HepG2 (cell line): Measurements from ENCODE around the gene RNPEPL1. TPM values are rescaled to one million over a fixed set of nuclear protein-coding genes. Genes with fewer than 3 reads are reported as not detected.

ENCODE experiments used
- CEBPB ChIP-seq: IDR thresholded peaks from 2 replicates; pipeline ENCODE4 v1.6.1; 2011; ENCODE audit warnings: low read depth, low read length, improper control_type of control experiment, borderline replicate concordance
- FOXM1 ChIP-seq: sonication (generic); formaldehyde crosslinking; IDR thresholded peaks from 2 replicates; pipeline ENCODE4 v1.5.0; 2020; ENCODE audit warnings: missing genetic modification reagents
- HNF4A ChIP-seq: sonication (generic); formaldehyde crosslinking; IDR thresholded peaks from 2 replicates; pipeline ENCODE4 v1.4.0; 2020; ENCODE audit warnings: missing genetic modification reagents
- KAT7 ChIP-seq: IDR thresholded peaks from 2 replicates; pipeline ENCODE4 v1.6.1; 2018; ENCODE audit warnings: borderline replicate concordance, missing compliant biosample characterization
- KDM3A ChIP-seq: IDR thresholded peaks from 2 replicates; pipeline ENCODE4 v1.6.1; 2018; ENCODE audit warnings: low read depth, missing compliant biosample characterization
- NFYB ChIP-seq: sonication (generic); formaldehyde crosslinking; IDR thresholded peaks from 2 replicates; pipeline ENCODE4 v1.4.0; 2020; ENCODE audit warnings: missing genetic modification reagents
- SRSF1 ChIP-seq: fragments of 200-400 bp; formaldehyde crosslinking; optimal IDR thresholded peaks from 2 replicates; pipeline ENCODE3; 2017; ENCODE audit warnings: mild to moderate bottlenecking, low read depth, low read length, moderate library complexity
- SRY ChIP-seq: sonication (generic); formaldehyde crosslinking; IDR thresholded peaks from 2 replicates; pipeline ENCODE4 v1.8.0; 2022; ENCODE audit warnings: mild to moderate bottlenecking, missing genetic modification reagents
- TBX2 ChIP-seq: sonication (generic); formaldehyde crosslinking; IDR thresholded peaks from 2 replicates; pipeline ENCODE4 v1.5.0; 2020; ENCODE audit warnings: missing genetic modification reagents, mild to moderate bottlenecking, borderline replicate concordance
- ZNF282 ChIP-seq: fragments of 450-650 bp; IDR thresholded peaks from 2 replicates; pipeline ENCODE4 v1.6.1; 2018; ENCODE audit not compliant: partially characterized antibody
- ZNF30 ChIP-seq: sonication (generic); formaldehyde crosslinking; IDR thresholded peaks from 2 replicates; pipeline ENCODE4 v1.5.0; 2020; ENCODE audit warnings: mild to moderate bottlenecking, missing genetic modification reagents
- ZNF33A ChIP-seq: sonication (generic); formaldehyde crosslinking; IDR thresholded peaks from 2 replicates; pipeline ENCODE4 v1.5.1; 2020; ENCODE audit warnings: missing genetic modification reagents, mild to moderate bottlenecking, moderate library complexity, borderline replicate concordance
- ZNF766 ChIP-seq: sonication (generic); formaldehyde crosslinking; IDR thresholded peaks from 2 replicates; pipeline ENCODE4 v1.5.0; 2020; ENCODE audit warnings: missing genetic modification reagents, borderline replicate concordance
- ZNF776 ChIP-seq: sonication (generic); formaldehyde crosslinking; IDR thresholded peaks from 2 replicates; pipeline ENCODE4 v1.4.0; 2020; ENCODE audit warnings: mild to moderate bottlenecking, missing genetic modification reagents
- polyA plus RNA-seq, 8 experiments: library from polyadenylated mRNA; depleted of rRNA in 3 of 8; stranded (reverse) in 7 of 8; unstranded in 1 of 8; fragments of >200 nt; fragmentation: Illumina TruSeq in 4 of 8; extraction: Trizol in 4 of 8; gene quantifications; 2 replicates each; pipeline versions ENCODE4 v1.2.1 to v1.2.3, GENCODE V29; 2011 to 2016; ENCODE audit warnings: low read depth in 4 of 8, missing spikeins in 1 of 8, mixed read lengths in 1 of 8; ENCODE audit not compliant: insufficient read depth in 1 of 8
- total RNA-seq, 5 experiments: library from RNA; depleted of rRNA; stranded (reverse); fragments of >200 nt; fragmentation: Illumina TruSeq; extraction: Trizol; gene quantifications; 2 replicates each; pipeline ENCODE4 v1.2.3, GENCODE V29; 2016; ENCODE audit warnings: low read depth in 1 of 5
- TF ChIP-seq, protein P1 (sequence below): sonication (generic); formaldehyde crosslinking; IDR thresholded peaks from 2 replicates; pipeline ENCODE4 v1.5.0; 2020; ENCODE audit warnings: mild to moderate bottlenecking, missing genetic modification reagents
- TF ChIP-seq, protein P2 (sequence below): sonication (generic); formaldehyde crosslinking; IDR thresholded peaks from 2 replicates; pipeline ENCODE4 v1.4.0; 2020; ENCODE audit warnings: low read depth, missing genetic modification reagents
- TF ChIP-seq, protein P3 (sequence below): sonication (generic); formaldehyde crosslinking; IDR thresholded peaks from 2 replicates; pipeline ENCODE4 v1.8.1; 2023; ENCODE audit warnings: mild to moderate bottlenecking, moderate library complexity, missing genetic modification reagents
- TF ChIP-seq, protein P4 (sequence below): sonication (generic); formaldehyde crosslinking; IDR thresholded peaks from 2 replicates; pipeline ENCODE4 v1.5.0; 2020; ENCODE audit warnings: missing genetic modification reagents
- TF ChIP-seq, protein P5 (sequence below): sonication (generic); formaldehyde crosslinking; IDR thresholded peaks from 2 replicates; pipeline ENCODE4 v1.8.0; 2022; ENCODE audit warnings: missing genetic modification reagents, low read depth, mild to moderate bottlenecking, borderline replicate concordance

Gene RNPEPL1
- total and polyA plus RNA-seq, 2 of the 13 experiments (the other 11 are each of a cell fraction or from before 2014, with no cell fraction given), result 13.0 to 18.0 TPM

DNA sequence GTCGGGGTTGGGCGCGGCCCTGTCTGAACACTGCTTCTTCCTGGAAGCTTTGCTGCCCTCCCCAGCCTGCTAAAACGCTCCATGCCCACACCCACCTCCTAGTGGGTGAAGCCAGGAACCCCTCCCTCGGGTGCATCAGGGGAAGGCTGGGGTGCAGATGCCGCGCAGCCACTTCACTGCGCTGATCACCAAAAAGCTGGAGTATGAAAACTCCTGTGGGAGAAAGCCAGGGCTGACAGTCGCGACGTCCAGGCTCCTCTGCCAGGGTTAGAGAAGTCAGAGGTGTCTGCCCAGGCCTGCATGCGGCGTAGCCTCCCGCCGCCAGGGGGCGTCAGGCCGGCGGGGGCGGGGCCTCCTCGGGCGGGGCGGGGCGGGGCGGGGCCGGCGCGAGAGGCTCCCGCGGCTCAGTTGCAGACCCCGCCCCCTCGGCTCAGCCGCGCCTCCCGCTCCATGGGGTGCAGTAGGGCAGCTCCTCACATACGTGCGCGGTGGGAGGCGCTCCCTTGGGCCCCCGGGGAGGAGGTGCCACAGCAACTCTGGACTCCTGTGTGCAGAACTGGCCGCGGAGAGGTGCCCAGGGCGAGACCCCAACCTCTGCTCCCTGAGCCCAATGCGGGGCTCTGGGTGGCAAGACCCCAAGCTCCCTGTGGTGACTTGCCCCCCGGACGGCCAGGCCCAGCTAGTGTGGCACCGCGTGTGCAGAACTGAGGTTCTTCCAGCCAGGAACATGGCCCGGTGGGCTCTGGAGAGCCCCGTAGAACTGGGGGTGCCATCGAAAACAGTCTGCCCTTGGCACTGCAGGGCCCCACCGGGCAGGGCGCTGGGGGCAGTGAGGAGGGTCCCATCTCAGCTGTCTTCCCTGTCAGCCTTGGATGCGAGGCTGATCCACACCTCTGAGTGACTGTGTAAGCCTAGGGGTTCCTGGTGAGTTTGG, 1.8 kb upstream of the RNPEPL1 start (continued):
- TF ChIP-seq TBX2 (CRISPR knock-in tag) (peak; percentile 11; the same call in 1 of the 2 replicates), HNF4A (CRISPR knock-in tag) (no peak), NFYB (CRISPR knock-in tag) (peak; percentile 45; the same call in 1 of the 2 replicates), ZNF282 (no peak), ZNF33A (CRISPR knock-in tag) (no peak), CEBPB (no peak), KAT7 (no peak), FOXM1 (CRISPR knock-in tag) (no peak), SRSF1 (peak; percentile 66), ZNF766 (no peak), ZNF776 (CRISPR knock-in tag) (no peak; the same call in 1 of the 2 replicates), SRY (CRISPR knock-in tag) (peak; percentile 17; the same call in 1 of the 2 replicates), ZNF30 (no peak), KDM3A (CRISPR knock-in tag) (no peak)
- TF ChIP-seq, protein P1, sequence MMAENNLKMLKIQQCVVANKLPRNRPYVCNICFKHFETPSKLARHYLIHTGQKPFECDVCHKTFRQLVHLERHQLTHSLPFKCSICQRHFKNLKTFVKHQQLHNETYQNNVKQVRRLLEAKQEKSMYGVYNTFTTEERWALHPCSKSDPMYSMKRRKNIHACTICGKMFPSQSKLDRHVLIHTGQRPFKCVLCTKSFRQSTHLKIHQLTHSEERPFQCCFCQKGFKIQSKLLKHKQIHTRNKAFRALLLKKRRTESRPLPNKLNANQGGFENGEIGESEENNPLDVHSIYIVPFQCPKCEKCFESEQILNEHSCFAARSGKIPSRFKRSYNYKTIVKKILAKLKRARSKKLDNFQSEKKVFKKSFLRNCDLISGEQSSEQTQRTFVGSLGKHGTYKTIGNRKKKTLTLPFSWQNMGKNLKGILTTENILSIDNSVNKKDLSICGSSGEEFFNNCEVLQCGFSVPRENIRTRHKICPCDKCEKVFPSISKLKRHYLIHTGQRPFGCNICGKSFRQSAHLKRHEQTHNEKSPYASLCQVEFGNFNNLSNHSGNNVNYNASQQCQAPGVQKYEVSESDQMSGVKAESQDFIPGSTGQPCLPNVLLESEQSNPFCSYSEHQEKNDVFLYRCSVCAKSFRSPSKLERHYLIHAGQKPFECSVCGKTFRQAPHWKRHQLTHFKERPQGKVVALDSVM, result no peak
- TF ChIP-seq, protein P2, sequence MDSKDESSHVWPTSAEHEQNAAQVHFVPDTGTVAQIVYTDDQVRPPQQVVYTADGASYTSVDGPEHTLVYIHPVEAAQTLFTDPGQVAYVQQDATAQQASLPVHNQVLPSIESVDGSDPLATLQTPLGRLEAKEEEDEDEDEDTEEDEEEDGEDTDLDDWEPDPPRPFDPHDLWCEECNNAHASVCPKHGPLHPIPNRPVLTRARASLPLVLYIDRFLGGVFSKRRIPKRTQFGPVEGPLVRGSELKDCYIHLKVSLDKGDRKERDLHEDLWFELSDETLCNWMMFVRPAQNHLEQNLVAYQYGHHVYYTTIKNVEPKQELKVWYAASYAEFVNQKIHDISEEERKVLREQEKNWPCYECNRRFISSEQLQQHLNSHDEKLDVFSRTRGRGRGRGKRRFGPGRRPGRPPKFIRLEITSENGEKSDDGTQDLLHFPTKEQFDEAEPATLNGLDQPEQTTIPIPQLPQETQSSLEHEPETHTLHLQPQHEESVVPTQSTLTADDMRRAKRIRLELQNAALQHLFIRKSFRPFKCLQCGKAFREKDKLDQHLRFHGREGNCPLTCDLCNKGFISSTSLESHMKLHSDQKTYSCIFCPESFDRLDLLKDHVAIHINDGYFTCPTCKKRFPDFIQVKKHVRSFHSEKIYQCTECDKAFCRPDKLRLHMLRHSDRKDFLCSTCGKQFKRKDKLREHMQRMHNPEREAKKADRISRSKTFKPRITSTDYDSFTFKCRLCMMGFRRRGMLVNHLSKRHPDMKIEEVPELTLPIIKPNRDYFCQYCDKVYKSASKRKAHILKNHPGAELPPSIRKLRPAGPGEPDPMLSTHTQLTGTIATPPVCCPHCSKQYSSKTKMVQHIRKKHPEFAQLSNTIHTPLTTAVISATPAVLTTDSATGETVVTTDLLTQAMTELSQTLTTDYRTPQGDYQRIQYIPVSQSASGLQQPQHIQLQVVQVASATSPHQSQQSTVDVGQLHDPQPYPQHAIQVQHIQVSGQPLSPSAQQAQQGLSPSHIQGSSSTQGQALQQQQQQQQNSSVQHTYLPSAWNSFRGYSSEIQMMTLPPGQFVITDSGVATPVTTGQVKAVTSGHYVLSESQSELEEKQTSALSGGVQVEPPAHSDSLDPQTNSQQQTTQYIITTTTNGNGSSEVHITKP (CRISPR knock-in tag), result peak; percentile 33; the same call in 1 of the 2 replicates
- TF ChIP-seq, protein P3, sequence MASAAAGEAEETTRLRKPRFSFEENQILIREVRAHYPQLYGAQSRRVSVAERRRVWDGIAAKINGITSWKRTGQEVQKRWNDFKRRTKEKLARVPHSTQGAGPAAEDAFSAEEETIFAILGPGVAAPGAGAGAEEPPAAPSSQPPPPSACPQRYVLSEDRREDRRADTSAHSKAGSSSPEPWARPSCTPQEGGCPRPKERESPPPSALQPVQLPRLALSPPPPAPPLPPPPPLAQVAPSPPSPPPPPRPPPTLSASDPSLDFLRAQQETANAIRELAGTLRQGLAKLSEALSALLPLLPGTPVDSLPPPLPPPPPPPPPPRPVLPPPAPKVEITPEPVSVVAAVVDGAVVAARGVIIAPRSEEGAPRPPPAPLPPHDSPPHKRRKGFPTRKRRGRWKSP, result peak; percentile 24; the same call in 1 of the 2 replicates
- TF ChIP-seq, protein P4, sequence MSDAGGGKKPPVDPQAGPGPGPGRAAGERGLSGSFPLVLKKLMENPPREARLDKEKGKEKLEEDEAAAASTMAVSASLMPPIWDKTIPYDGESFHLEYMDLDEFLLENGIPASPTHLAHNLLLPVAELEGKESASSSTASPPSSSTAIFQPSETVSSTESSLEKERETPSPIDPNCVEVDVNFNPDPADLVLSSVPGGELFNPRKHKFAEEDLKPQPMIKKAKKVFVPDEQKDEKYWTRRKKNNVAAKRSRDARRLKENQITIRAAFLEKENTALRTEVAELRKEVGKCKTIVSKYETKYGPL (CRISPR knock-in tag), result no peak
- TF ChIP-seq, protein P5, sequence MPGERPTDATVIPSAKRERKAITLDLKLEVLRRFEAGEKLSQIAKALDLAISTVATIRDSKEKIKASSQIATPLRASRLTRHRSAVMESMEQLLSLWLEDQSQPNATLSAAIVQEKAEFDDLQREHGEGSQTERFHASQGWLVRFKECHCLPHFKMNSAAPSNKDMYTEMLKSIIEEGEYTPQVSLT (CRISPR knock-in tag), result no peak
